ENCODE measurements around the gene DGCR6L.

The DGCR6L gene

DNA sequence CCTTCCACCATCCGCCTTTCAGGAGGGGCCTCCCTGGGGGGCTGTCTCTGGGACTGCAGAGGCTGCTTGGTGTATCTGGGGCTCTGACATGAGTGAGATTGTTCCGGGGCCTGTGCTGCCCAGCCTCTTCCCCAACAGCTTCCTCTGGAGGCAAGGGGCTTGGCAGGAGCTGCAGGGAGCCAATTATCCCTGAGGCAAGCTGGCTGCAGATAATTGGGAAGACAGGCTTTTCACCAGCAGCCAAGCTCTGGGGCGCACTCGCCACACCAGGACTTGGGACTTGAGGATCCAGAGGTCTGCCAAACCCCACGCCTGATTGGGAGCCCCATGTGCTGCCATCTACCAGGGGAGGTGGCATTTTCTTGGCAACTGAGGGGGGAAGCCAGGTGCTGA is 36.2 kb downstream of the DGCR6L start:
- TF ChIP-seq, protein P1, sequence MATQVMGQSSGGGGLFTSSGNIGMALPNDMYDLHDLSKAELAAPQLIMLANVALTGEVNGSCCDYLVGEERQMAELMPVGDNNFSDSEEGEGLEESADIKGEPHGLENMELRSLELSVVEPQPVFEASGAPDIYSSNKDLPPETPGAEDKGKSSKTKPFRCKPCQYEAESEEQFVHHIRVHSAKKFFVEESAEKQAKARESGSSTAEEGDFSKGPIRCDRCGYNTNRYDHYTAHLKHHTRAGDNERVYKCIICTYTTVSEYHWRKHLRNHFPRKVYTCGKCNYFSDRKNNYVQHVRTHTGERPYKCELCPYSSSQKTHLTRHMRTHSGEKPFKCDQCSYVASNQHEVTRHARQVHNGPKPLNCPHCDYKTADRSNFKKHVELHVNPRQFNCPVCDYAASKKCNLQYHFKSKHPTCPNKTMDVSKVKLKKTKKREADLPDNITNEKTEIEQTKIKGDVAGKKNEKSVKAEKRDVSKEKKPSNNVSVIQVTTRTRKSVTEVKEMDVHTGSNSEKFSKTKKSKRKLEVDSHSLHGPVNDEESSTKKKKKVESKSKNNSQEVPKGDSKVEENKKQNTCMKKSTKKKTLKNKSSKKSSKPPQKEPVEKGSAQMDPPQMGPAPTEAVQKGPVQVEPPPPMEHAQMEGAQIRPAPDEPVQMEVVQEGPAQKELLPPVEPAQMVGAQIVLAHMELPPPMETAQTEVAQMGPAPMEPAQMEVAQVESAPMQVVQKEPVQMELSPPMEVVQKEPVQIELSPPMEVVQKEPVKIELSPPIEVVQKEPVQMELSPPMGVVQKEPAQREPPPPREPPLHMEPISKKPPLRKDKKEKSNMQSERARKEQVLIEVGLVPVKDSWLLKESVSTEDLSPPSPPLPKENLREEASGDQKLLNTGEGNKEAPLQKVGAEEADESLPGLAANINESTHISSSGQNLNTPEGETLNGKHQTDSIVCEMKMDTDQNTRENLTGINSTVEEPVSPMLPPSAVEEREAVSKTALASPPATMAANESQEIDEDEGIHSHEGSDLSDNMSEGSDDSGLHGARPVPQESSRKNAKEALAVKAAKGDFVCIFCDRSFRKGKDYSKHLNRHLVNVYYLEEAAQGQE (IDR thresholded peaks at IDR 0.05; ENCODE audit: insufficient read depth in 1 of 2, low read depth in 2 of 2, low read length in 2 of 2), result no peak
- TF ChIP-seq SIN3A (IDR thresholded peaks at IDR 0.05; ENCODE audit: borderline replicate concordance, insufficient read depth, low read length) (no peak), TAF1 (IDR thresholded peaks at IDR 0.05; ENCODE audit: borderline replicate concordance, insufficient read depth, low read length) (no peak), POLR2AphosphoS5 (IDR thresholded peaks at IDR 0.05; ENCODE audit: low read depth, low read length) (no peak), FOXP2 (optimal IDR thresholded peaks at IDR 0.05; ENCODE audit: borderline replicate concordance, extremely low read depth, extremely low read length, insufficient read depth) (no peak)

DNA sequence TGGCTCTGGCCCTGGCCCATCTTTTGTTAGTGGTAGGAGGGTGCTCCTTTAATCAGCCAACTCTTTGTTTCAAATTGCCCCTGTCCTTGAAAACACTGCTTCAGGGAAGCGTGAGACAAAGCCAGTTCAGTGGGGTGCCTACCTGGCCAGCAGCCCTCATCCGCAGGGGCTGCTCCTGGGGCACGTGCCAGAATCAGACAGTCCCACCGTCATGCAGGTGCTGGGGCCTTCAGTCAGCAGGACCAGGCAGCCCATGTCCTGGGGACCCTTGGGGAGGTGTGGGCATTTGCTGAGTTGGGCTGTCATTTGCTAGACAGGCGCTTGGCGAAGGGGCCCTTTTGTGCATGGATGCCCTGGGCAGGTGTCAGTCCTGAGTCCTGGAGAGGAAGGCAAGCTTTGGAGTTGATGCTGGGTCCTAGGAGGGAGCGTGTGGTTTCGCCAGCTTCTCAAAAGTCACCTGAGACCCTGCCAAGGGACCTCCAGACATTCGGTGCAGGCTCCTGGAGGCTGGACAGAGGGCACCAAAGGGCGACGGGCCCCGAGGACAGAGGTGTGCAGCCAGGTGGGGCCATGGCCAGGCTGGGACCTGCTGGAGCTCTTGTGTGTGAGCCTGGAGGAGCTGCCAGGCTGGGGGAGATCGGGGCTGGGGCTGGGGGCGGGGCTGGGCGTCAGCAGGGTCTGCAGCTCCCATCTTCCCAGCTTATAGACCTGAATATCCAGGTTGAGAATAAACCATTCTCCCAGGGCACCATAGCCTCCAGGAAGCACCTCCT is 36.8 kb downstream of the DGCR6L start:
- TF ChIP-seq SIN3A (IDR thresholded peaks at IDR 0.05; ENCODE audit: borderline replicate concordance, insufficient read depth, low read length) (no peak), TAF1 (IDR thresholded peaks at IDR 0.05; ENCODE audit: borderline replicate concordance, insufficient read depth, low read length) (no peak), POLR2AphosphoS5 (IDR thresholded peaks at IDR 0.05; ENCODE audit: low read depth, low read length) (no peak), FOXP2 (optimal IDR thresholded peaks at IDR 0.05; ENCODE audit: borderline replicate concordance, extremely low read depth, extremely low read length, insufficient read depth) (no peak)
- TF ChIP-seq, protein P1 (IDR thresholded peaks at IDR 0.05; ENCODE audit: insufficient read depth in 1 of 2, low read depth in 2 of 2, low read length in 2 of 2), result no peak

DNA sequence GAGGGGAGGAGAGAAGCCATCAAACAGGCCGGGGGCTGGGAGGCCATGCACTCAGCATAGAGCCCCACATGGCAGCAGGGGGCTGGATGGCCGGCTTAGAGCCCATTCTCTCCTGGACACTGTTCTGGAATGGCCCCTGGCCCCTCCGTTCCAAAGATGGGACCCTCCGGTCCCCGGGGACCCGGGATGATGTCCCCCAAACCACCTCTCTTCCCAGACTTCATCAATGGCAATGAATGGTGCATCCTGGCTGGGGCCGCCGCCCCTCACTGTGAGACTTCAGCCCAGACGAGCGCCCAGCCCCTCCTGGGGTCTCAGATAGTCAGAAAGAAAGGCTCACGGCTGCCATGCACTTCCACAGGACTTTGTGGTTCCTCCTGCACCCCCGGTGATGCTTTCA is 38.0 kb downstream of the DGCR6L start:
- TF ChIP-seq SIN3A (IDR thresholded peaks at IDR 0.05; ENCODE audit: borderline replicate concordance, insufficient read depth, low read length) (no peak), TAF1 (IDR thresholded peaks at IDR 0.05; ENCODE audit: borderline replicate concordance, insufficient read depth, low read length) (no peak), POLR2AphosphoS5 (IDR thresholded peaks at IDR 0.05; ENCODE audit: low read depth, low read length) (no peak), FOXP2 (optimal IDR thresholded peaks at IDR 0.05; ENCODE audit: borderline replicate concordance, extremely low read depth, extremely low read length, insufficient read depth) (no peak)
- TF ChIP-seq, protein P1 (IDR thresholded peaks at IDR 0.05; ENCODE audit: insufficient read depth in 1 of 2, low read depth in 2 of 2, low read length in 2 of 2), result no peak

DNA sequence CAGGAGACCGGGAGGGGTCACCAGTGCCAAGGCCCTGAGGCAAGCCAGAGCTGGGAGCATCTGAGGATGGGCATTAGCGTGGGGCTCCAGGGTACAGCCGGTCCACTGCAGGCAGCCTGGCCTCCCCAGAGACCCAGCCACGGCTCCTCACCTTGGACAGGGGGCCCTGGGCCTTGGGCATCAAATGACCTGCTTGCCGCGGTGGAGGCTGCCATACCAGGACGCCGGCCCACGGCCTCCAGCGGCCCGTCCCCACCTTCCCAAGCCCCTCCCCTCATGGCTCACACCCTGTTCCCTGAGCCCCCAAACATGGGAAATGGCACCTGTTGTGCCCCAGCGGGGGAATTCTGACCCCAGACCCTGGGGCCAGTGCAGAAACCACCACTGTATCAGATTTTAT is 39.0 kb downstream of the DGCR6L start:
- TF ChIP-seq, protein P1 (IDR thresholded peaks at IDR 0.05; ENCODE audit: insufficient read depth in 1 of 2, low read depth in 2 of 2, low read length in 2 of 2), result no peak
- TF ChIP-seq SIN3A (IDR thresholded peaks at IDR 0.05; ENCODE audit: borderline replicate concordance, insufficient read depth, low read length) (no peak), POLR2AphosphoS5 (IDR thresholded peaks at IDR 0.05; ENCODE audit: low read depth, low read length) (no peak), TAF1 (IDR thresholded peaks at IDR 0.05; ENCODE audit: borderline replicate concordance, insufficient read depth, low read length) (no peak), FOXP2 (optimal IDR thresholded peaks at IDR 0.05; ENCODE audit: borderline replicate concordance, extremely low read depth, extremely low read length, insufficient read depth) (no peak)
